NT2/D1 (cell line): Measurements from ENCODE around the gene SEC14L5.

Experiments
- YY1 ChIP-seq: IDR thresholded peaks from 2 replicates; pipeline ENCODE4 v1.6.1; 2011; ENCODE audit not compliant: insufficient read length, insufficient read depth
- ZNF274 ChIP-seq: IDR thresholded peaks from 2 replicates; pipeline ENCODE4 v1.6.1; 2011; ENCODE audit warnings: mild to moderate bottlenecking, low read depth, low read length

DNA sequence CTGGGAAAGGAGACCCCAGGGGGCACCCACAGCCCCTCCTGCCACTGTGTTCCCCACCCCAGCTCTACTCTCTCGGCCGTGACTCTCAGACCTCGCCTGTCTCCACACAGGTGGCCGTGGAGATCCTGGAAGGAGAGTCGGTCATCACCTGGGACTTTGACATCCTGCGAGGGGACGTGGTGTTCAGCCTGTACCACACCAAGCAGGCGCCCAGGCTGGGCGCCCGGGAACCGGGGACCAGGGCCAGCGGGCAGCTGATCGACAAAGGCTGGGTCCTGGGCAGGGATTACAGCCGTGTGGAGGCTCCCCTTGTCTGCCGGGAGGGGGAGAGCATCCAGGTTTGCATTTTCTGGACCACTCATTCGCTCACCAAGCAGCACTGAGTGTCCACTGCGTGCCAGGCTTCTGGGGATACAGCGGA is 50.2 kb downstream of the SEC14L5 start:
- TF ChIP-seq YY1 (no peak), ZNF274 (no peak)
